ENCODE measurements around the gene LCN12.

LCN12 gene

DNA sequence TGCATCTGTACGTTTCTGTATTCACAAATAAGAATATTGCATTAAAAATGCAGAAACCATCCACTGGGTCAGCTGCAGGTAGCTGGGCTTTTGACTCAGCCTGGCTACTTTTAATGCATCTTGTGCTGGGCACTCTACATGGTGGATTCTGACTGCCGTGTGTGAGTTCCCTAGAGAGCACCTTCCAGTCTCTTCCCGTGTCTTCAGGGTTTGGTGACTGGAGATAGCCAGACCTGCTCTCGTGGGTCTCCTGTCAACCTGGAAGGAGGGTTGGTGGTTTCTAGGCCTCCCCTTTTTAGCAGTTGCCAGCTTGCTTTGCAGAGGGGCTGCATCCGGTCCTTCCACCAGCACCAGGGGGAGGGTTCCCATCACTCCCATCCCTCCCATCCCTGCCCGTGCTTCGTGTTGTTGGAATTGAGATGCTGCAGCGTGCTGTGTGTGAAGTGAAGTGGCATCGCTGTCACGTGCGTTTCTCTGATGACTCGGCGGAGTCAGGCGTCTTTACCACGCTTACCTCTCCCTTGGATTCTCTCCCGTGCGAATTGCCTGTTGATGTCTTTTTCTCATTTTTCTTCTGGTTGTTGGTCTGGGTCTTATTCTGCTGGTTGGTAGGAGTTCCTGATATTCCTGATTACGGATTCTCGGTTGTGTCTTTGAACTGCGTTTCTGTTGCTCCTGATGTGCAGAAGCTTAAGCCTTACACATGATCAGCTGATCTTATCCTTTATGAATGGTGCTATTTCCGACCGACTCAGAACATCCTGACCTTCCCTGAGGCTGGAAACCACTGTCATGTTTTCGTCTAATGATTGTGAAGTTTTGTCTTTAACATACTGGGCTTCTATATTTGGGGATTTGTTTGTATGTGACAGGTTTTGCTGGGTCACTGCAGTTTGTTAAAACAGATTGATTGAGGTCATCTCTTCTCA lies 24.5 kb upstream of the LCN12 start:
- no peak for DNase-seq (ENCODE audit: low spot score)

DNA sequence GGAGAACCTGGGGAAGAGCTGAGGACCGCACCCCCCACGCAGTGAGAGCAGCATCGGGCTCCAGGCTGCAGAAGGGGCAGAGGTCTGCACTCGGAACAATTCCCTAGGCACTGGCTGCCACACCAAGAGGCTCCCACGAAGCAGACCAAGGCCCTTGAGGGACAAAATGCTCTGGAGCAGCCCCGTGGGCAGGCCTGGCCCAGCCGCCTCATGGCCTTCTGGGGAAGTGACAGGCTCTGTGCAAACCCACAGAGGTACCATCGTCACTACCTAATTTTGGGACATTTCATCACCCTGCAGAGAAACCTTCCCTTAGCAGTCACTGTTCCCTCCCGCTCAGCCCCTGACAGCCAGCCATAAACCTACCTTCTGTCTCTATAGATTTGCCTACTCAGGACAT lies 23.5 kb upstream of the LCN12 start:
- no peak for DNase-seq (ENCODE audit: low spot score)

DNA sequence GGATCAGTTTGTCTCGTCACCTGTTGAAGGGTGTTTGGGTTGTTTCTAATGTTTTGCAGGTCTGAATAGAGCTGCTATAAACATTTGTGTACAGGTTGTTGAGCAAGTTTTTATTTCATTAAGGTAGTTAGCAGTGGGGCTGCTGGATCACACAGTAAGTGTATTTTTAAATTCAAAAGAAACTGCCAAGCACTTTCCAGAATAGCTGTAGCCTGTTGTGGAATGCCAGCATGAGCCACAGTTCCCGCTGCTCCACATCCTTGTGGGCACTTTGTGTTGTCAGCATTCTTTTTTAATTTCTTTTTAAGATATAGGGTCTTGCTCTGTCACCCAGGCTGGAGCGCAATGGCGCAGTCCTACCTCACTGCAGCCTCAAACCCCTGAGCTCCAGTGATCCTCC lies 22.1 kb upstream of the LCN12 start:
- no peak for DNase-seq (ENCODE audit: low spot score)

DNA sequence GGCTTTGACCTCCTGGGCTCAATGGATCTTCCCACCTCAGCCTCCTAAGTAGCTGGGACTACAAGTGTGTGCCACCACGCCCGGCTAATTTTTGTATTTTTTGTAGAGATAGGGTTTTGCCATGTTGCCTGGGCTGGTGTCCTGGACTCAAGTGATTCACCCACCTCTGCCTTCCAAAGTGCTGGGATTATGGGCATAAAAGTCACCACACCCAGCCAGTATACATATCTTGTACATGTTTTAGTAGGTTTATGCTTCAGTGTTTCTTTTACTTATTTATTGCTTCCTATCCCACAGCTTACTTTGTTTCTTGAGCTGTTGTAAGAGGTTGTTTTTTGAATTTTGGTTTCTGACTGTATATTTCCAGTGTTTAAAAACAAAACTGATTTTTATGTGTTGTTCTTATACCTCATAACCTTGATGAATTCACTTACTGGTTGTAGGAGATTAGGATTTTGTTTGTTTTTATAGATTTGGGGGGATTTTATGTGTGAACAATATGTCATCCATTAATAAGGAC lies 20.4 kb upstream of the LCN12 start:
- no peak for DNase-seq (ENCODE audit: low spot score)

DNA sequence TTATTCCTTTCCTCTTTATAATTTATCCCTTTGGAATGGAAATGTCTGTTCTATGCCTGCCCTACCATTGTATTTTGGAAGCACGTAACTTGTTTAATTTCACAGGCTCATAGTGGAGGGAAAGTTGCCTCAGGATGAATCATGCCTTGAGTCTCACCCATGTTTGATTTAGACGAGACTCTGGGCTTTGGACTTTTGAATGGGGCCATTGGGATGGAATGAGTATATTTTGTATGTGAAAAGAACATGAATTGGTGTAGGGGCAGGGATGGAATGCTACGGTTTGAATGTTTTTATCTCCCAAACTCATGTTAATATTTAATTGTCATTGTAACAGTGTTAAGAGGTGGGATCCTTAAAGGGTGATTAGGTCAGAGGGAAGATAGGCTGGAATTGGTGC lies 17.8 kb upstream of the LCN12 start:
- no peak for DNase-seq (ENCODE audit: low spot score)

DNA sequence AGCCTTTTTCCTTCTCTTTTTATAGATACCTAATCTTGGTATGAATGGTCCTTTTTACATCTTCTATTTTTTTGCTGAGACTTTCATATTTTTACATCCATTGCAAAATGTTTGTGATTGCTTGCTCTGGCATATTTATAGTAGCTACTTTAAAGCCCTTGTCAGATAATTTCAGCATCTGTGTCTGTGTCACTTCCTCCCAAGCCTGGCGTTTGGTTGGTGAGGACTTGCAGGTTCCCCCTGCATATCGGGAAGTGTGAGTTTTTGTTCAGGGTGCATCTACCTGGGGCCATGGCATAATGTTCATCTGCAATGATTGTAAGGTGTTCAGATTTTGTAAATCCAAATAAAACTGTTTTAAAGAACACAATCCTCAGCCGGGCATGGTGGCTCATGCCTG lies 16.4 kb upstream of the LCN12 start:
- DNase-seq (ENCODE audit: low spot score) = no peak

DNA sequence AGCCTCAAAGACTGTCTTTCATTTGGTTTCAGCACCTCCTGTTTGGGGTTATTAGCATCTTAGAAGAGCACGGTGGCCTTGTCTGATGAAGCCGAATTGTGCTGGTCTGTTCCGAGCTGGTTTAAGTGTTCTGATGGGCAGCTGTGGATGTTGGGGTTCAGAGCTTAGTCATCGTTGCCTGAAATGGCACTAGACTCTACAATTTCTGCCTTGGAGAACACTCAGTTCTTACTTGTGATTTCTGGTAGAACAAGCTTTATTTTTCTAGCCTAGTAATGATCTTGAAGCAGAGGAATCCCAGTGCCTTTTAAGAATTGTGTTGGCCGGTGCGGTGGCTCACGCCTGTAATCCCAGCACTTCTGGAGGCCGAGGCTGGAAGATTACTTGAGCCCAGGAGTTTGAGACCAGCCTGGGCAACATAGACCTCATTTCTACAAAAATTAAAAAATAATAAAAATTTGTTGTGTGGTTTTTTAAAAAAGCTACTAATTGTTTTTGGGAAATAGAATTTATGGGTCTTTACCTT lies 15.4 kb upstream of the LCN12 start:
- DNase-seq (ENCODE audit: low spot score) = no peak

DNA sequence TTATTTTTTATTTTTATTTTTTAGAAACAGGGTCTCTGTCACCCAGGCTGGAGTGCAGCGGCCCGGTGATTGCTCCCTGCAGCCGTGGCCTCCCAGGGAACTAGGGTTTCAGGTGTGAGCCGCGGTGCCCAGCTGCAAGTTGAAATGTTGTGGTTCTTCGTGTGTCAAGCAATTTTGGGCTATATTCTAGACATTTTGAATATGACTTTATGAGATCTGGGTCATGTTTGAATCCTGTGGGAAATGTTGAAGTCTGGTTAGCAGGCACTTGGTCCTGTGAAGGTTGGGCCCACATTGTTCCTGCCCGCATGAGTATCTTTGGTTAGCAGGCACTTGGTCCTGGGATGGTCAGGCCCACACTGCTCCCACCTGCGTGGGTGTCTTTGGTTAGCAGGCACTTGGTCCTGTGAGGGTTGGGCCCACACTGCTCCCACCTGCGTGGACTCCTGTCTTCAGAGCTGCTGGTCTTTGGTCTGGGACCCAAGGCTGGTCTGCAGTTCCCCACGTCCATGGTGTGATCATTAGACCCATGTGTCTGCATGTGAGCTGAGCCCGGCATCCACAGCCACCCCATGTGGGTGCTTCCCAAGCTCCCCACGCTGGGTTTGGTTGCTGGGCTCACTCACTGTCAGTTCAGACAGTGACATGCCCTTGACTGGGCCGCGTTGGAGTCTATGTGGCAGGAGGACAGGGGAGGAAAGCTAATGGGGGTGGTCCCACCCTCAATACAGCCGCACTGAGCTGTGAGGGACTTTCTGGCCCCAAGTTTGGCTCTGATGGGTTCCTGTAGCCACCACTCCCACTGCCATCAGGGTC lies 14.7 kb upstream of the LCN12 start:
- DNase-seq (ENCODE audit: low spot score) = no peak

DNA sequence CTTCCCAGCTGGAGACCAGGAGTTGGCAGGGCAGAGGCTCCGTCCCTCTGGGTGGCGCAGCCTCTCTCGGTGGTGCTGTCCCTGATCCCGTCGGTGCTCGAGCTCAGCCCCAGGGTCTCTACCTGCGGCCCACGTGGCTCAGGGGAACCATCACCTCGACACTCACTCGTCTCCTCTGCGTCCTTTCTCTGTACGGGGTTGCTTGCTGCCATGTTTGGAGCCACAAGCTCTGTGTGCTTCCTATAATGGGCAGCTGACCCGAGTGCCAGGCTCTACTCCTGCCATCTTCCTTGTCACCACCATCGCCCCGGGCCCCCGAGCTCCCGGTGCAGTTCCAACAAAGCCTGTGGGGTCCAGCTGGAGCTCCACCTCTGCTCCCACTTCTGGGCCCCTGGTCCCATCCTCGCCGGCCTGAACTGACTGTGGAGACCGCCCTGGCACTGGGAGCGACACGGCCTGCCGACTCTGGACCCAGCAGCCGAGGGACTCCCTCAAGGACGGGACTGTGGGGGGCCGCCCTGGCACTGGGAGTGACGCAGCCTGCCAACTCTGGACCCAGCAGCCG lies 12.6 kb upstream of the LCN12 start:
- no peak for DNase-seq (ENCODE audit: low spot score)

DNA sequence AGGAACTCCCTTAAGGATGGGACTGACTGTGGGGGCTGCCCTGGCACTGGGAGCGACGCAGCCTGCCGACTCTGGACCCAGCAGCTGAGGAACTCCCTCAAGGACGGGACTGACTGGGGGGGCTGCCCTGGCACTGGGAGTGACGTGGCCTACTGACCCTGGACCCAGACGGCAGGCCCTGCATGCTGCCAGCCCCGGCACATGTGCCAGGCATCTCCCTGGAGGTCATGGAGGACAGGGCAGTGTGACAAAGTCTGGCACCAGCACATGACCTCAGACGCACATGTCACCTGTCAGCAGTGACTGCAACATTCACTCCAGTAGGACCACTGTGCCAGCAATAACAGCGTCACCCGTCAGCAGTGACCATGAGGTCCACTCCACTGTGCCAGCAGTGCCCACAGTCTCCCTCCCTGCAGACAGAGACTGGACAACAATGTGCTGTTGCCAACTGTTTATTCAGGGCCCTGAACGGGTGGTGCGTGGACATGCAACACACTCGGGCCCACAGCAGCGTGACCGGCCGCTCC lies 12.0 kb upstream of the LCN12 start:
- no peak for DNase-seq (ENCODE audit: low spot score)

DNA sequence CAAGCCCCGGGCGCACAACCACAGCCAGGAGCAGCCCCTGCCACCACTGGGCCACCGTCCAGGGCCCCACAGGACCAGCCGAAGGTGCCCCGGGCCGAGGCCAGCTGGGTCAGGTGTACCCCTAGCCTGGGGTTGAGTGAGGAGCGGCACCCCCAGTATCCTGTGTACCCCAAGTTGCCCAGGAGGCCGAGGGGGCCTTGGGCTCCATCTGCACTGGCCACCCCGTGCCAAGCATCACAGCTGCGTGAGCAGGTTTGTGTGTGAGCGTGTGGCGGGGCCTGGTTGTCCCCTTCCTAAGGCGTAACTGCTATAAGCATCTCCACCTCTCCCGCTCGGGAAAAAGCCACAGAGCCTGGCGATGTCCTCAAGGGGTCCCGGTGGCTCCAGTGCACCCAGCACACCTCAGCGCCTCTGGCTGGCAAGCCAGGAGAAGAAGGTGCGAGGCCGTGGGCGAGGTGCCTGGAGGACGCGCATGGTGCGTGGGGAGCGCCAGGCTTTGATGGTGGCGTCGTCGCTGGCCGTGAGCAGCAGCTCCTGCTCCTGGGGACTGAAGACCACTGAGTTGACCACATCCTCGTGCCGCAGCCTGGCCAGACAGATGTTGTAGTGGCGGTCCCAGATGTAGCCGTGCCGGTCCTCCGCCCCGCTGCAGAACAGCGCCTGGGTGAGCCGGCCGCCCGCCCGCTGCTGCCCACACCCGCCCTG lies 11.4 kb upstream of the LCN12 start:
- DNase-seq (ENCODE audit: low spot score) = no peak

DNA sequence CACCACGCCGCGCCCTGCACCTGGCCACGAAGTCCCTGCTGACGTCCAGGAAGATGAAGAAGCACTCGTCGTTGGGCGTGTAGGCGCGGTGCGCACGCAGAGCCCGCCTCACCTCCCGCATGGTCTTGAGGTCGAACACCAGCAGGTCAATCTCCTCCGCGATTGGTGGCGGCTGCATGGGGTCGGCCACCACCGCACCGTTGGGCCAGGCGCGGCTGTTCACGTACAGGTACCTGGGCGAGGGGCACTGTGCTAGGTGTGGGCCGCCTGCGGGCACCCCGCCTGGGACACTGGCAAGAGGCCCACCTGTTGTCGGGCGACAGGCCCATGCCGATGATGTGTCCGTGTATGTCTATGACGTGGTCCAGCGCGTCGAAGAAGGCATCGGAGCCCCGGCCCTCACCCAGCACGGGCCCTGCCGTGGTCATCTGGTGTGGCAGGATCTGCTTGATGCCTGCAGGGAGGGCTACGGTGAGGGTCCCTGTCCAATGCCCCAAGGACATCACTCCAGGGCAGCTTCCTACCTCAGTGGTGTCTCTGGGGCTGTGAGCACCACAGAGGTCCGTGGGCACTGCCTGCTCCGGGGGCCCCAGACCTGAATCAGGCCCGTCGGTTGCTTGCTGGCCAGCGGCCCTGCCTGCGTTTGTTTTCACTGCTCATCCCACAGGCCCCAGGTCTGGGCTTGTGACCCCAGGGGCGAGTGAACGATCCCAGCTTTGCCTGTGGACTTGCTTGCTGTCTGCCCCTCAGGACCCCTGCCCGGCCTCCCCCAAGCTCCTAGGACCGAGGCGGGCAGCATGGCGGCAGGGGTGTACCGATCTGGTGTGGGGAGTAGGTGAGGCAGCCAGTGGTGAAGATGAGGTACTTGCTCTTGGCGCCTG lies 10.6 kb upstream of the LCN12 start:
- no peak for DNase-seq (ENCODE audit: low spot score)

DNA sequence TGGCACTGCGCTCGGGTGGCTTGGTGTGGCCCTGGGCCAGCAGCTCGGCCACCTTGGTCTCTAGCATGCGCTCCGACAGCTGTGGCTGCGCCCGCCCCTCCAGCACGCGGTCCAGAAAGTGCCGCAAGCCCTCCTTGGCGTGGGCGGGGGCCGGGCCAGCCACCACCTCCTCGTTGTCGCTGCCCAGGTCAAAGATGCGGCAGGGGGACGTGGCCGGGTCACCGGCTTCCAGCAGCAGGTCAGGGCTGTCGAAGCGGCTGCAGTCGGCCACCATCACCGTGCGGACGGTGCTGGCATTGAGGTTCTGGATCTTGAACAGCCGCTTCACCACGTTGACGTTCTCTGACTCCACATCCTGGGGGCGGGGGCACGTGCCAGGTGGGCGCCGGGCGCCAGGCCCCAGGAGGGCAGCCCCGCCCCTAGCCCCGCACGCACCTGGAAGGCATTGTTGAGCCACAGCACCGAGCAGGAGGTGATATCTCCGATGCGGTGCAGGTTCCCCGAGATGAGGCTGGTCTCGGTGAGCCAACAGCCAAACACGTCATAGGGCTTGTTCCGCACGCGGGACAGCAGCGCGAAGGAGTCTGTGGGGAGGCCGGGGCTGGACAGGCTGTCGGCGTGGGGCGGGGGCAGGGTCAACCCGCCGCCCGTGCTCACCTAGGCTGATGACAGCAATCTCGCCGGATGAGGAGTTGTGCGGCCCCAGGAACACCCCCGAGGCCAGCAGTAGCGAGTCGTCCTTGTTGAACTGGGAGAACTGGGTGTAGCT lies 9.8 kb upstream of the LCN12 start:
- no peak for DNase-seq (ENCODE audit: low spot score)

DNA sequence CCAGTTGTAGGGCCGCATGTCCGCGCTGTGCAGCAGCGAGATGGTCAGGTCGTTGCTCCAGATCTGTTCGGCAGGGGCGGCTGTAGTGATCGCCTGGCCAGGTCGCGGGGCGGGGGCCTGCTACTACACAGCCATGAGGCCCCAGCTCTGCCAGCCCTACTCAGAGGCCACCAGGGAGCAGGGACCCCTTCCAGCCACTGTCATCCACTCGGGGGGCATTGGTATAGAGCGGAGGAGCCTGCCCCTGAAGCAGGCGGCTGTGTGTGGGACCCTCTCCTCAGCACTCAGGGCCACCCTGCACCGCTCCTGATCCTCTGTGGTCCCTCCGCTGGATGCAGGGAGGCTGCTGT lies 9.2 kb upstream of the LCN12 start:
- no peak for DNase-seq (ENCODE audit: low spot score)

DNA sequence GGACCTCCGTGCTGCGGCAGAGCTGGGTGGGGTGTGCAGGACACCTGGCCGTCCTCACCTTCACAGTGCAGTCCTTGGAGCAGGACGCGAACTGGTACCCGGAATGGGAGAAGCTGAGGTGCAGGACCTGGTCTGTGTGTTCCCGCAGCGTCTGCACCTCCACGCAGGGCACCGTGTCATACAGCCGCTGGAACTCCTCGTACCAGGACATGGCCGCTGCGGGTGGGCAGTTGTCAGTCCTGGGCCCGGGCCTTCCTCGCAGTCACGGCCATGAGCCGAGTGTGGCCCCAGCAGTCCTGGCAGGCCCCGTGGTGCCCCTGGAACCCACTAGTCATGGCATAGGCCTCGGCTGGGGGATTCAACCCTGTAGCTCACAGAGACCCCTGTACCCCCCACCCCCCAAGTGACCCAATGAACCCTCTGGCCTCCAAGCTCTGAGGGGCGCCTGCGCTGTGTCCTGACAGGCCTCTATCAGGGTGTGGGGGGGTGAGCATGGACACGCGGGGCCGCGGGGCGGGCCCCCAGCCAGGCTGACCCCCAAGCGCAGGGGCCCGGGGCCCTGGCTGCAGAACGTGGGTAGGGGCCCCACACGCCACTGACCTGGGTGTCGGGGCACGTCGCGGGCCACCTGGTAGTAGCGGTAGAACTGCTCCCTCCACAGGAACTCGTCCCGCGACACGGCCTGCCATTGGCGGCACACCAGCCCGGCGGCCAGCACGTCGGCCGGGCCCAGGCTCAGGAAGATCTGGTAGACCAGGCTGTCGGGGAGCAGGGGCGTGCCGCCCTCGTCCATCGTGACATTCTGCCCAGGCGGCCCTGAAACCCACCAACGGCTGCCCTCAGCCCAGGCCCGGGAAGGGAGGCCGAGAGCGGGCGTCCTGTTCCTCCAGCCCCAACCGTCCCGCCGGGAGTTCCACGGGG lies 8.5 kb upstream of the LCN12 start:
- DNase-seq (ENCODE audit: low spot score) = no peak

DNA sequence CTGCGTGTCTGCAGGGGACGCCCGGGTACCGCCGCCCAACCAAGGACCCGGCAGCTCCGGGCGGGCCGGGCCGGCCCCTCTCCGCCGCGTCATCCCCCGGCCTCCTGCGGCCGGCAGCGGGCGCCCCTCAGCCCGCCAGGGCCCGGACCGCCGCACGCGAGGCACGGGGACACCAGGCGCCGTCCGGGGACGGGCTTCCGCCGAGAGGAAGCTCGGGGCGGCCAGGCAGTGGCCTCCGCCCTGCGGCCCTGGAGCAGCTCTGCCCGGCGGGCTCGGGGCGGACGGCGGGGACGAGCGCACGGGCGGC lies 7.9 kb upstream of the LCN12 start:
- DNase-seq (ENCODE audit: low spot score) = no peak

DNA sequence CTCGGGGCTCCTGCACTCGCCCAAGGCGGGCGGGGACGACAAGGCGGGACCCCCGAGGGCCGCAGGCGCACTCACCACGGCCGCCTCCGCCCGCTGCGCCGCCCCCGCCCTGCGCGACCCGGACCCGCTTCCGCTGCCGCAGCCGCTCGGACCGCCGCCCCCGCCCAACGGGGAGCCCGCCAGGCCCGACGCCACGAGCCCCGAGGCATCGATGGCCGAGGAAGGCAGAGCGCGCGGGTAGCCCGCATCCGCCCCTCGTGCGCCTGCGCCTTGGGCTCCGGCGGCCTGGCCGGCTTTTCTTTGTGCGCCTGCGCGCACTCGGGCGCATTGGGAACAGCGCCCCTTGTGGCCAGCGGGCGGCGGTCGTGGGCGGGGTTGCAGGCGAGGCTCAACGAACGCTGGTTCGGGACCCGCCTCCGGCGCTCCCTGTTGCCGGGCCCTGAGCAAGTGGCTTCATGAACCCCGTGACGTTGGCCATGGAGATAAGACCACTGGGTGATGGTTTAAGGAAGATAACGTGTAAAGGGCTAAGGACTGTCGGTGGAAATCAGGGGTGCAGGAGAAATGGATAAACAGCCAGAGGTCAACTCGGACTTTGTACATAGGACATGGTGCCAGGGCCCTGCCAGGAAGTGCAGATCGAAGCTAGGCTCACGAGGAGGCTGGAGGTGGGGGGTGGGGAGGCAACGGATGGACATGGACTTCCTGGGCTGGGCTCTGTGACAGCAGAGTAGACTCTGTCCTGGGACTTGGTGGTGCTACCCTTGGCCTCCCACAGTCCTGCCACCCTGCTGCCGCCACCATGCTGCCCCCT lies 7.3 kb upstream of the LCN12 start, which contains the start of the genes C8G and FBXW5:
Gene C8G (plus strand): TSS at position 725 of the 814 bp plus-strand sequence. CDS start 78 bp downstream, at position 803.
Gene FBXW5 (minus strand): TSS at position 220 of the 814 bp plus-strand sequence. CDS start 655 bp downstream, outside the sequence.
- DNase-seq (ENCODE audit: low spot score) = peak; percentile 97

Measured in hematopoietic multipotent progenitor cell treated with erythropoietin and hydrocortisone succinate and interleukin-3 and kit ligand, for 15 days (in vitro differentiated cells).